ENCODE data around the gene ZCRB1. TPM values are rescaled to one million over a fixed set of nuclear protein-coding genes. Genes with fewer than 3 reads are reported as not detected.

The ZCRB1 gene
- total RNA-seq, 1 experiment from 2014 or later: 68.1 TPM

- Histone ChIP-seq H3K4me2 (ENCODE audit: low read length) (no peak overlapping the region), H3K9ac (ENCODE audit: low read length) (no peak overlapping the region), H3K9me3 (ENCODE audit: control insufficient read depth in 1 of 2, insufficient read depth in 1 of 2, low read depth in 1 of 2, low read length in 2 of 2) (no peaks in the 10 kb centered on the region), H3K4me3 (replicated peaks in 1 of 2; ENCODE audit: low read depth in 1 of 2, low read length in 2 of 2) (no peak overlapping the region), H3K4me1 (ENCODE audit: control insufficient read depth in 1 of 2, insufficient read depth in 2 of 2, low read length in 2 of 2) (no peaks in the 10 kb centered on the region), H2AFZ (ENCODE audit: low read depth, low read length, poor library complexity, severe bottlenecking) (no peak overlapping the region), H3K79me2 (ENCODE audit: insufficient read depth, low read length) (no peaks in the 10 kb centered on the region), H3K9me2 (ENCODE audit: insufficient read depth) (no peaks in the 10 kb centered on the region), H4K20me1 (ENCODE audit: insufficient read depth) (no peaks in the 10 kb centered on the region), H3K27ac (ENCODE audit: low read depth, low read length) (no peak overlapping the region), H3K27me3 (ENCODE audit: insufficient read depth, low read length) (no peaks in the 10 kb centered on the region), H3K36me3 (ENCODE audit: control insufficient read depth in 1 of 2, insufficient read depth in 2 of 2, low read length in 2 of 2) (no peaks in the 10 kb centered on the region)
- no peak for DNase-seq (ENCODE audit: low read depth, low spot score)
- BruUV-seq (replicated peaks): no TSS peak
- ChIA-PET RAD21 (ENCODE audit: low non-redundant PET in 1 of 2, low total read pairs in 2 of 2, uncharacterized antibody in 2 of 2, unreplicated experiment in 2 of 2) (interaction anchor here in 1 of 2 experiments (0.6 kb wide), 1 partner anchor 13 kb away, joined by 3 read pairs; no protein-coding TSS in a partner anchor), CTCF (interaction anchor here (0.7 kb wide), 1 partner anchor 13 kb away, joined by 5 read pairs; no protein-coding TSS in a partner anchor), POLR2A (no interaction called here)
- no peak for ATAC-seq
- intact Hi-C loops (cut with micrococcal nuclease): no loop called here
- no peak for TF ChIP-seq RAD21 (IDR thresholded peaks at IDR 0.05; ENCODE audit: low read depth)
- TF ChIP-seq EGR1 (IDR thresholded peaks at IDR 0.05; ENCODE audit: low read depth): no peak
- no peak for TF ChIP-seq ZFX (IDR thresholded peaks at IDR 0.05)
- no peak for TF ChIP-seq SP1 (IDR thresholded peaks at IDR 0.05; ENCODE audit: low read depth)
- no peak for TF ChIP-seq ZBTB33 (IDR thresholded peaks at IDR 0.05; ENCODE audit: extremely low read depth, insufficient replicate concordance, low read length)
- no peak for TF ChIP-seq EZH2phosphoT487 (IDR thresholded peaks at IDR 0.05; ENCODE audit: borderline replicate concordance)
- TF ChIP-seq JUND (IDR thresholded peaks at IDR 0.05): no peak
- TF ChIP-seq, protein P1, sequence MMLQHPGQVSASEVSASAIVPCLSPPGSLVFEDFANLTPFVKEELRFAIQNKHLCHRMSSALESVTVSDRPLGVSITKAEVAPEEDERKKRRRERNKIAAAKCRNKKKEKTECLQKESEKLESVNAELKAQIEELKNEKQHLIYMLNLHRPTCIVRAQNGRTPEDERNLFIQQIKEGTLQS (IDR thresholded peaks at IDR 0.05): no peak
- TF ChIP-seq SIN3A (IDR thresholded peaks at IDR 0.05; ENCODE audit: low read depth): no peak
- TF ChIP-seq EZH2 (IDR thresholded peaks at IDR 0.05): no peak
- TF ChIP-seq ZNF274 (IDR thresholded peaks at IDR 0.05; ENCODE audit: low read depth, low read length): no peak
- no peak for TF ChIP-seq MAX (IDR thresholded peaks at IDR 0.05)
- TF ChIP-seq POLR2A (IDR thresholded peaks at IDR 0.05; ENCODE audit: borderline replicate concordance, extremely low read depth, insufficient read depth, insufficient read length): no peak
- no peak for TF ChIP-seq CEBPB (IDR thresholded peaks at IDR 0.05; ENCODE audit: low read depth)
- TF ChIP-seq FOSL1 (IDR thresholded peaks at IDR 0.05; ENCODE audit: low read depth): no peak
- TF ChIP-seq YY1 (IDR thresholded peaks at IDR 0.05; ENCODE audit: extremely low read depth, insufficient replicate concordance, low read depth, low read length): no peak
- TF ChIP-seq TCF7L2 (IDR thresholded peaks at IDR 0.05; ENCODE audit: borderline replicate concordance, extremely low read depth, insufficient read depth, insufficient read length): no peak
Measured at GRCh38 chr12:42299392-42300308, 26.2 kb downstream of the ZCRB1 start.
